Activated naive CD4-positive, alpha-beta T cell treated with anti-CD3 and anti-CD28 coated beads, Interleukin-2, amount 10 ng/mL, durations not matched to agents 7 days and 5 days (primary cell): ENCODE measurements around the gene PSAP.

Source experiments
- CTCF ChIA-PET: fragments of 350-600 bp; sonication (Branson Sonifier 250); formaldehyde crosslinking; loops from one replicate; lab custom pipeline; 2021; ENCODE audit warnings: antibody characterized with exemption; lab: Charles Lee
- DNase-seq: peaks from one replicate; pipeline ENCODE4 v3.0.0-alpha.2; 2020
- H3K27ac Mint-ChIP-seq: one replicate; pipeline ENCODE4 v1.8.0; 2021; ENCODE audit warnings: mild to moderate bottlenecking, moderate library complexity, mixed read lengths
- H3K27me3 Mint-ChIP-seq: one replicate; pipeline ENCODE4 v1.8.0; 2021; ENCODE audit warnings: mild to moderate bottlenecking, mixed read lengths
- H3K36me3 Mint-ChIP-seq: one replicate; pipeline ENCODE4 v1.8.0; 2021; ENCODE audit warnings: mixed read lengths
- H3K4me1 Mint-ChIP-seq: one replicate; pipeline ENCODE4 v1.8.0; 2021; ENCODE audit warnings: mixed read lengths
- H3K4me3 Mint-ChIP-seq: one replicate; pipeline ENCODE4 v1.8.0; 2021; ENCODE audit warnings: mild to moderate bottlenecking, moderate library complexity, mixed read lengths
- H3K9me3 Mint-ChIP-seq: one replicate; pipeline ENCODE4 v1.8.0; 2021; ENCODE audit warnings: mixed read lengths

PSAP gene

GRCh38 chr10:71820966-71821365 is 30.1 kb downstream of the PSAP start:
- DNase-seq: no peak
- Mint-ChIP-seq H3K27ac (no peak overlapping the region), H3K4me1 (peaks cover 13% of the 10 kb centered on the region), H3K27me3 (no peaks in the 10 kb centered on the region), H3K36me3 (peaks cover 57% of the 10 kb centered on the region), H3K9me3 (no peaks in the 10 kb centered on the region), H3K4me3 (no peak overlapping the region)
- CTCF ChIA-PET: no interaction called here

- CTCF ChIA-PET: no interaction called here
- Mint-ChIP-seq H3K9me3 (no peaks in the 10 kb centered on the region), H3K27ac (no peak overlapping the region), H3K4me1 (peaks cover 13% of the 10 kb centered on the region), H3K36me3 (peaks cover 55% of the 10 kb centered on the region), H3K27me3 (no peaks in the 10 kb centered on the region), H3K4me3 (no peak overlapping the region)
- DNase-seq: no peak
Observed at GRCh38 chr10:71819985-71820384, 31.1 kb downstream of the PSAP start.

GRCh38 chr10:71819441-71819861 is 31.6 kb downstream of the PSAP start:
- no peaks in the 10 kb centered on the region for H3K9me3 Mint-ChIP-seq
- no peak overlapping the region for H3K4me3 Mint-ChIP-seq
- peaks cover 55% of the 10 kb centered on the region for H3K36me3 Mint-ChIP-seq
- no peak for DNase-seq
- H3K27me3 Mint-ChIP-seq: no peaks in the 10 kb centered on the region
- H3K4me1 Mint-ChIP-seq: peaks cover 13% of the 10 kb centered on the region
- H3K27ac Mint-ChIP-seq: no peak overlapping the region
- CTCF ChIA-PET: no interaction called here

GRCh38 chr10:71818674-71819260 is 32.3 kb downstream of the PSAP start:
- Mint-ChIP-seq H3K9me3 (no peaks in the 10 kb centered on the region), H3K4me1 (peaks cover 13% of the 10 kb centered on the region), H3K36me3 (peaks cover 53% of the 10 kb centered on the region), H3K27ac (no peak overlapping the region), H3K4me3 (no peak overlapping the region), H3K27me3 (no peaks in the 10 kb centered on the region)
- CTCF ChIA-PET: interaction anchor here (0.6 to 1.2 kb wide), 2 partner anchors 122 to 126 kb away, joined by 3 to 4 read pairs; no protein-coding TSS in a partner anchor
- no peak for DNase-seq

GRCh38 chr10:71817831-71818655 is 33.0 kb downstream of the PSAP start:
- H3K4me3 Mint-ChIP-seq: no peak overlapping the region
- CTCF ChIA-PET: interaction anchor here (1.2 kb wide), 1 partner anchor 121 kb away, joined by 4 read pairs; no protein-coding TSS in a partner anchor
- H3K36me3 Mint-ChIP-seq: peaks cover 49% of the 10 kb centered on the region

GRCh38 chr10:71816936-71817618 is 34.0 kb downstream of the PSAP start:
- Mint-ChIP-seq H3K27ac (no peak overlapping the region), H3K27me3 (no peaks in the 10 kb centered on the region), H3K4me1 (peaks cover 6% of the 10 kb centered on the region), H3K9me3 (no peaks in the 10 kb centered on the region), H3K36me3 (peaks cover 44% of the 10 kb centered on the region), H3K4me3 (no peak overlapping the region)
- CTCF ChIA-PET: no interaction called here
- DNase-seq: no peak

More at GRCh38 chr10:71817831-71818655, 33.0 kb downstream of the PSAP start:
- Mint-ChIP-seq H3K9me3 (no peaks in the 10 kb centered on the region), H3K4me1 (peaks cover 12% of the 10 kb centered on the region), H3K27me3 (no peaks in the 10 kb centered on the region), H3K27ac (no peak overlapping the region)
- DNase-seq: no peak

- no peak overlapping the region for H3K4me3 Mint-ChIP-seq
- H3K4me1 Mint-ChIP-seq: peaks cover 2% of the 10 kb centered on the region
- CTCF ChIA-PET: no interaction called here
- no peaks in the 10 kb centered on the region for H3K9me3 Mint-ChIP-seq
- no peaks in the 10 kb centered on the region for H3K27me3 Mint-ChIP-seq
- no peak for DNase-seq
- H3K36me3 Mint-ChIP-seq: peaks cover 39% of the 10 kb centered on the region
- H3K27ac Mint-ChIP-seq: no peak overlapping the region
Observed at GRCh38 chr10:71816421-71816851, 34.6 kb downstream of the PSAP start.

GRCh38 chr10:71815515-71816130 is 35.4 kb downstream of the PSAP start:
- no peak for DNase-seq
- Mint-ChIP-seq H3K9me3 (no peaks in the 10 kb centered on the region), H3K4me1 (peaks cover 2% of the 10 kb centered on the region), H3K4me3 (no peak overlapping the region), H3K27me3 (no peaks in the 10 kb centered on the region), H3K27ac (no peak overlapping the region), H3K36me3 (peaks cover 31% of the 10 kb centered on the region)
- CTCF ChIA-PET: interaction anchor here (5.6 kb wide), 1 partner anchor 109 kb away, joined by 45 read pairs; no protein-coding TSS in a partner anchor

- CTCF ChIA-PET: interaction anchor here (0.8 to 5.6 kb wide), 3 partner anchors 41 to 144 kb away, joined by 3 to 45 read pairs (median 3); partner anchors contain the start of gene VSIR
- no peak overlapping the region for H3K4me3 Mint-ChIP-seq
- no peaks in the 10 kb centered on the region for H3K9me3 Mint-ChIP-seq
- no peaks in the 10 kb centered on the region for H3K27me3 Mint-ChIP-seq
- DNase-seq: no peak
- peaks cover 27% of the 10 kb centered on the region for H3K36me3 Mint-ChIP-seq
- peaks cover 2% of the 10 kb centered on the region for H3K4me1 Mint-ChIP-seq
- no peak overlapping the region for H3K27ac Mint-ChIP-seq
Observed at GRCh38 chr10:71814922-71815411, 36.1 kb downstream of the PSAP start.

GRCh38 chr10:71812913-71813590 is 38.0 kb downstream of the PSAP start:
- no peak overlapping the region for H3K4me3 Mint-ChIP-seq
- CTCF ChIA-PET: interaction anchor here (0.8 to 5.6 kb wide), 9 partner anchors 13 to 494 kb away, joined by 3 to 45 read pairs (median 3); partner anchors contain the start of gene SLC29A3
- H3K27ac Mint-ChIP-seq: no peak overlapping the region
- peaks cover 2% of the 10 kb centered on the region for H3K4me1 Mint-ChIP-seq
- H3K36me3 Mint-ChIP-seq: peaks cover 13% of the 10 kb centered on the region
- H3K9me3 Mint-ChIP-seq: no peaks in the 10 kb centered on the region
- no peaks in the 10 kb centered on the region for H3K27me3 Mint-ChIP-seq
- no peak for DNase-seq

- Mint-ChIP-seq H3K4me1 (peaks cover 2% of the 10 kb centered on the region), H3K36me3 (peaks cover 7% of the 10 kb centered on the region)
- peak; percentile 84 for DNase-seq
Observed at GRCh38 chr10:71812016-71812912, 38.8 kb downstream of the PSAP start.

GRCh38 chr10:71811351-71811750 is 39.7 kb downstream of the PSAP start:
- Mint-ChIP-seq H3K9me3 (no peaks in the 10 kb centered on the region), H3K4me3 (no peak overlapping the region), H3K27me3 (no peaks in the 10 kb centered on the region), H3K27ac (no peak overlapping the region), H3K36me3 (peaks cover 6% of the 10 kb centered on the region), H3K4me1 (peaks cover 2% of the 10 kb centered on the region)
- CTCF ChIA-PET: interaction anchor here (0.6 to 5.6 kb wide), 19 partner anchors 8 to 497 kb away, joined by 3 to 45 read pairs (median 5); partner anchors contain the start of gene VSIR
- DNase-seq: no peak

More at GRCh38 chr10:71812016-71812912, 38.8 kb downstream of the PSAP start:
- CTCF ChIA-PET: interaction anchor here (0.6 to 5.6 kb wide), 25 partner anchors 9 to 498 kb away, joined by 3 to 45 read pairs (median 4); partner anchors contain the start of genes SLC29A3 and VSIR
- Mint-ChIP-seq H3K27me3 (no peaks in the 10 kb centered on the region), H3K9me3 (no peaks in the 10 kb centered on the region), H3K27ac (no peak overlapping the region), H3K4me3 (no peak overlapping the region)
